ENCODE measurements around the gene TCF7. TPM values are rescaled to one million over a fixed set of nuclear protein-coding genes. Genes with fewer than 3 reads are reported as not detected.

The TCF7 gene
- total RNA-seq, 1 experiment from 2014 or later: 18.2 TPM

DNA sequence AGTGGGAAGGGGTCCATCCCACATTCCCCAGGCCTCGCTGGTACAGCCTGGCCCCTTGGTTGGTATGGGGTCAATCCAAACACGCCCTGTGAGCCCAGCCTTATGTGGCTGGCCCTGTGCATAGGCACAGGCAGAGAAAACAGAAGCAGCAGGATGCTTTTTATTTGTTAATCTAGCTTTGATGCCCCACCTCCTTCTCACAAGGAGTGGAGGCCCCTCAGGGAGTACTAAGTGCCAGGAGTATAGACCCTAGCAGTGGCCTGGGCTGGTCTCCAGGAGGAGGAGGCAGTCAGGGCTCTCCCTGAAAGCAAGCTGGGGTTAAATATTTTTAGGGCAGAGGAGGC is 14.6 kb upstream of the TCF7 start:
- WGBS (ENCODE audit: extremely low coverage, insufficient read length, low lambda C conversion rate): no CpG with 5 or more reads among the region's 2 CpGs
- no peak overlapping the region for H3K56ac ChIP-seq (ENCODE audit: insufficient read length, low read depth, low read length)
- no peak overlapping the region for H3K14ac ChIP-seq (ENCODE audit: insufficient read depth, low read length)
- Mint-ChIP-seq H3K27ac (peak overlapping the region in 2 of 3 experiments; percentile 44 to 66; a peak in 2 of 7 replicates), H3K9me3 (no peaks in the 10 kb centered on the region), H3K4me1 (peaks cover 57 to 64% of the 10 kb centered on the region in 2 experiments), H3K27me3 (ENCODE audit: low read depth) (peaks cover 63% of the 10 kb centered on the region), H3K36me3 (ENCODE audit: insufficient read depth in 1 of 3, low read depth in 3 of 3) (no peaks in the 10 kb centered on the region), H3K4me3 (peak overlapping the region in 1 of 2 experiments; percentile 63; a peak in 2 of 5 replicates)
- H3K79me1 ChIP-seq (ENCODE audit: insufficient read depth, low read depth, low read length, poor library complexity, severe bottlenecking): no peaks in the 10 kb centered on the region
- TF ChIP-seq, protein P1, sequence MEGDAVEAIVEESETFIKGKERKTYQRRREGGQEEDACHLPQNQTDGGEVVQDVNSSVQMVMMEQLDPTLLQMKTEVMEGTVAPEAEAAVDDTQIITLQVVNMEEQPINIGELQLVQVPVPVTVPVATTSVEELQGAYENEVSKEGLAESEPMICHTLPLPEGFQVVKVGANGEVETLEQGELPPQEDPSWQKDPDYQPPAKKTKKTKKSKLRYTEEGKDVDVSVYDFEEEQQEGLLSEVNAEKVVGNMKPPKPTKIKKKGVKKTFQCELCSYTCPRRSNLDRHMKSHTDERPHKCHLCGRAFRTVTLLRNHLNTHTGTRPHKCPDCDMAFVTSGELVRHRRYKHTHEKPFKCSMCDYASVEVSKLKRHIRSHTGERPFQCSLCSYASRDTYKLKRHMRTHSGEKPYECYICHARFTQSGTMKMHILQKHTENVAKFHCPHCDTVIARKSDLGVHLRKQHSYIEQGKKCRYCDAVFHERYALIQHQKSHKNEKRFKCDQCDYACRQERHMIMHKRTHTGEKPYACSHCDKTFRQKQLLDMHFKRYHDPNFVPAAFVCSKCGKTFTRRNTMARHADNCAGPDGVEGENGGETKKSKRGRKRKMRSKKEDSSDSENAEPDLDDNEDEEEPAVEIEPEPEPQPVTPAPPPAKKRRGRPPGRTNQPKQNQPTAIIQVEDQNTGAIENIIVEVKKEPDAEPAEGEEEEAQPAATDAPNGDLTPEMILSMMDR (conservative IDR thresholded peaks at IDR 0.05): no peak
- H3K23ac ChIP-seq (ENCODE audit: insufficient read length, low read depth, low read length): no peak overlapping the region
- no peaks in the 10 kb centered on the region for H3K4me1 ChIP-seq (ENCODE audit: insufficient read depth, low read length)
- no peaks in the 10 kb centered on the region for H3K79me2 ChIP-seq (ENCODE audit: insufficient read depth, low read length)
- H2BK15ac ChIP-seq (ENCODE audit: low read depth, low read length): no peak overlapping the region
- peaks cover 5% of the 10 kb centered on the region; the same call in 1 of the 2 replicates for H3K27me3 ChIP-seq (ENCODE audit: insufficient read depth, low read length)
- H2AK5ac ChIP-seq (ENCODE audit: insufficient read length, low read length): no peak overlapping the region
- H4K91ac ChIP-seq (ENCODE audit: insufficient read length, low read depth, low read length): no peak overlapping the region
- no peak overlapping the region for H3K9ac ChIP-seq (ENCODE audit: extremely low read depth, insufficient read length, low read length)
- H3K9me3 ChIP-seq (ENCODE audit: control insufficient read depth, low read depth, low read length): no peaks in the 10 kb centered on the region
- H4K20me1 ChIP-seq (ENCODE audit: control insufficient read depth, insufficient read depth, insufficient read length): no peaks in the 10 kb centered on the region
- no peak overlapping the region for H2BK12ac ChIP-seq (ENCODE audit: insufficient read length, low read depth, low read length)
- no peak overlapping the region for H3T11ph ChIP-seq (ENCODE audit: low read length)
- H2AFZ ChIP-seq (ENCODE audit: low read length): no peak overlapping the region
- H4K5ac ChIP-seq (ENCODE audit: insufficient read length, low read depth, low read length): no peak overlapping the region
- no peak overlapping the region for H2BK120ac ChIP-seq (ENCODE audit: low read depth, low read length, poor library complexity, severe bottlenecking)
- no peak overlapping the region for H3K27ac ChIP-seq (ENCODE audit: insufficient read length, low read depth, low read length)
- H3K23me2 ChIP-seq (ENCODE audit: insufficient read length, low read depth, low read length, poor library complexity, severe bottlenecking): no peaks in the 10 kb centered on the region
- H3K18ac ChIP-seq (ENCODE audit: insufficient read length, low read depth, low read length): no peak overlapping the region
- no peak overlapping the region for H2BK20ac ChIP-seq (ENCODE audit: low read depth, low read length, poor library complexity, severe bottlenecking)
- peak overlapping the region; percentile 7 for H3K4me2 ChIP-seq (ENCODE audit: insufficient read depth, insufficient read length, low read length)
- H3K4ac ChIP-seq (ENCODE audit: low read depth, low read length): no peak overlapping the region
- H2BK5ac ChIP-seq (ENCODE audit: insufficient read length, low read length): no peak overlapping the region
- DNase-seq: peak; percentile 71
- no peak overlapping the region for H4K8ac ChIP-seq (replicated peaks; ENCODE audit: insufficient read length, low read depth, low read length)

All from H9 (cell line).